ENCODE data around the gene MLLT10.

MLLT10 gene

GRCh38 chr10:21607907-21608306 lies 73.9 kb downstream of the MLLT10 start:
- no peak for TF ChIP-seq POLR2AphosphoS5 (IDR thresholded peaks at IDR 0.05; ENCODE audit: low read depth, low read length)

- no peak for TF ChIP-seq REST (IDR thresholded peaks at IDR 0.05; ENCODE audit: insufficient read depth in 1 of 2, low read depth in 2 of 2, low read length in 2 of 2)
- no peak for TF ChIP-seq SIN3A (IDR thresholded peaks at IDR 0.05; ENCODE audit: borderline replicate concordance, insufficient read depth, low read length)
- no peak for TF ChIP-seq FOXP2 (optimal IDR thresholded peaks at IDR 0.05; ENCODE audit: borderline replicate concordance, extremely low read depth, extremely low read length, insufficient read depth)
- TF ChIP-seq POLR2AphosphoS5 (IDR thresholded peaks at IDR 0.05; ENCODE audit: low read depth, low read length), result no peak
- TF ChIP-seq TAF1 (IDR thresholded peaks at IDR 0.05; ENCODE audit: borderline replicate concordance, insufficient read depth, low read length), result no peak
Observed at GRCh38 chr10:21614000-21614399, 80.0 kb downstream of the MLLT10 start.

GRCh38 chr10:21617267-21617666 lies 83.2 kb downstream of the MLLT10 start:
- no peak for TF ChIP-seq FOXP2 (optimal IDR thresholded peaks at IDR 0.05; ENCODE audit: borderline replicate concordance, extremely low read depth, extremely low read length, insufficient read depth)
- no peak for TF ChIP-seq SIN3A (IDR thresholded peaks at IDR 0.05; ENCODE audit: borderline replicate concordance, insufficient read depth, low read length)
- TF ChIP-seq POLR2AphosphoS5 (IDR thresholded peaks at IDR 0.05; ENCODE audit: low read depth, low read length), result no peak
- no peak for TF ChIP-seq REST (IDR thresholded peaks at IDR 0.05; ENCODE audit: insufficient read depth in 1 of 2, low read depth in 2 of 2, low read length in 2 of 2)
- no peak for TF ChIP-seq TAF1 (IDR thresholded peaks at IDR 0.05; ENCODE audit: borderline replicate concordance, insufficient read depth, low read length)

GRCh38 chr10:21623291-21623690 lies 89.3 kb downstream of the MLLT10 start:
- TF ChIP-seq REST (IDR thresholded peaks at IDR 0.05; ENCODE audit: insufficient read depth in 1 of 2, low read depth in 2 of 2, low read length in 2 of 2) (no peak), POLR2AphosphoS5 (IDR thresholded peaks at IDR 0.05; ENCODE audit: low read depth, low read length) (no peak), SIN3A (IDR thresholded peaks at IDR 0.05; ENCODE audit: borderline replicate concordance, insufficient read depth, low read length) (no peak), TAF1 (IDR thresholded peaks at IDR 0.05; ENCODE audit: borderline replicate concordance, insufficient read depth, low read length) (no peak), FOXP2 (optimal IDR thresholded peaks at IDR 0.05; ENCODE audit: borderline replicate concordance, extremely low read depth, extremely low read length, insufficient read depth) (no peak)

GRCh38 chr10:21624951-21625350 lies 90.9 kb downstream of the MLLT10 start:
- no peak for TF ChIP-seq POLR2AphosphoS5 (IDR thresholded peaks at IDR 0.05; ENCODE audit: low read depth, low read length)
- TF ChIP-seq SIN3A (IDR thresholded peaks at IDR 0.05; ENCODE audit: borderline replicate concordance, insufficient read depth, low read length), result no peak
- TF ChIP-seq TAF1 (IDR thresholded peaks at IDR 0.05; ENCODE audit: borderline replicate concordance, insufficient read depth, low read length), result no peak
- no peak for TF ChIP-seq FOXP2 (optimal IDR thresholded peaks at IDR 0.05; ENCODE audit: borderline replicate concordance, extremely low read depth, extremely low read length, insufficient read depth)
- no peak for TF ChIP-seq REST (IDR thresholded peaks at IDR 0.05; ENCODE audit: insufficient read depth in 1 of 2, low read depth in 2 of 2, low read length in 2 of 2)
